ENCODE results near the gene RTKN.
A peak's percentile ranks its signal among the peaks of the same experiment; 100 is the strongest.
"Not testable (repeated sequence)": the region's sequence is repeated elsewhere in the genome, so short reads cannot be mapped to it uniquely, and the experiment has no call there.

RTKN gene, protein sequence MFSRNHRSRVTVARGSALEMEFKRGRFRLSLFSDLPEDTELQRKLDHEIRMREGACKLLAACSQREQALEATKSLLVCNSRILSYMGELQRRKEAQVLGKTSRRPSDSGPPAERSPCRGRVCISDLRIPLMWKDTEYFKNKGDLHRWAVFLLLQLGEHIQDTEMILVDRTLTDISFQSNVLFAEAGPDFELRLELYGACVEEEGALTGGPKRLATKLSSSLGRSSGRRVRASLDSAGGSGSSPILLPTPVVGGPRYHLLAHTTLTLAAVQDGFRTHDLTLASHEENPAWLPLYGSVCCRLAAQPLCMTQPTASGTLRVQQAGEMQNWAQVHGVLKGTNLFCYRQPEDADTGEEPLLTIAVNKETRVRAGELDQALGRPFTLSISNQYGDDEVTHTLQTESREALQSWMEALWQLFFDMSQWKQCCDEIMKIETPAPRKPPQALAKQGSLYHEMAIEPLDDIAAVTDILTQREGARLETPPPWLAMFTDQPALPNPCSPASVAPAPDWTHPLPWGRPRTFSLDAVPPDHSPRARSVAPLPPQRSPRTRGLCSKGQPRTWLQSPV

DNA sequence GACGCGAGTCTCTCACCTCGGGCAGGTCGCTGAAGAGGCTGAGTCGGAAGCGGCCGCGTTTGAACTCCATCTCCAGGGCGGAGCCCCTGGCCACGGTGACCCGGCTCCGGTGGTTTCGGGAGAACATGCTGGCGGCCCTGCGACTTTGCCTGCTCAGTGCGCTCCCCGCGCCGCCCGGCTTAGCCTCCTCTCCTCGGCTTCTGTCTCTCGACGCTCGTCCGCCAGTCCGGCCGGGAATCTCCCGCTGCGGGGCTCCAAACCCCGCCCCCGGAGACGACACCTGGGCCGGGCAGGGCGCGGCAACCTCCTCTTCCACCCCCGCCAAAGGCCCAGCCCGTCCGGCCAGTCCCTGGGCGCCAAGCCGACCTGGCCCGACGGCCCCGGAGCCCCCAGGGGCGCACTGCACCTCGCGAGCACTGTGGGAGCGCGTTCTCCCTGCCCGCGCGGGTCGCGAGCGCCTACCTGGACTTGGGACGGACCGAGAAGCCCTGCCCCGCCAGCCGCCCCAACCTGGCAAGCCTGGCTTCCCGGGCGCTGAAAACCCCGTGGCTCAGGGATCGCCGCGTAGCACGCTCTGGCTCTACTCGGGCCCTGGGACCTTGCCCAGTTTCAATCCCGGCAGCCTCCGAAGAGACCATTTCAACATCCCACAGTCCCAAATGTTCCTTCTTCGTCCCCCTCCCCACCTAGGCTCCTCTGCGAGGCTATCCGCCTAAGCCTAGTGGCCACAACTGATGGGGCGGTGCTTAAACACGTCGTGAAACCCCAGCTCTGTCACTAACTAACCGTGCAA, at the start of gene RTKN:
RTKN (minus strand) TSS at position 248 of the 793 bp plus-strand sequence; CDS start at position 127, 121 bp downstream.
- DNase-seq = no peak

GRCh38 chr2:74489906-74490305, 48.2 kb upstream of the RTKN start:
- no peak for DNase-seq

DNA sequence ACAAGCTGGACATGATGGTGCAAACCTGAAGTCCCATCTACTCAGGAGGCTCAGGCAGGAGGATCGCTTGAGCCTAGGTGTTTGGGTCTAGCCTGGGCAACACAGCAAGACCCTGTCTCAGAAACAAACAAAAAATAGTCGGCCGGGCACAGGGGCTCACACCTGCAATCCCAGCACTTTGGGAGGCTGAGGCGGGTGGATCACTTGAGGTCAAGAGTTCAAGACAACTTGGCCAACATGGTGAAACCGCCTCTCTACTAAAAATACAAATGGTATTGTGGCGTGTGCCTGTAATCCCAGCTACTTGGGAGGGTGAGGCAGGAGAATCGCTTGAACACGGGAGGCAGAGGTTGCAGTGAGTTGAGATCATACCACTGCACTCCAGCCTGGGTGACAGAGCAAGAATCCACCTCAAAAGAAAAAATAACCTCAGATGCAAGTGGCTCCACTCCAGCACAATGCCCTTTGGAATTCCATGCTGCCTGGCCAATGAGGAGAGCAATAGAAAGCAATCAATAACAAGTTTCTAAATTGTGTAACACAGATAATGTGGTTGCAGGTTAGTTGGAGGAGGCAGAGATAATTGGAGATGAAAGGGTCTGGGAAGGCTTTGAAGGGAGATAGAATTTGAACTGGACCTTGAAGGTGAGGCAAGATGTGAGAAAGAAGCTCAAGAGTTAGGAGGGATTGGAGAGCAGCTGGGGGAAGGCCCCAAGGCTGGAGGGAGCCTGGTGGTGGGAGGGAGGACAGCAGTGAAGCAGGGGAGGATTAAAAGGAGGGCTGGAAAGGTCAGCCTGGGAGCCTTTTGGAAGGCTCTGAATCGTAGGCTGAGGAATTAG, 47.1 kb upstream of the RTKN start:
- no peak for DNase-seq

- DNase-seq = no peak
Observed at GRCh38 chr2:74486141-74486540, 44.4 kb upstream of the RTKN start.

DNA sequence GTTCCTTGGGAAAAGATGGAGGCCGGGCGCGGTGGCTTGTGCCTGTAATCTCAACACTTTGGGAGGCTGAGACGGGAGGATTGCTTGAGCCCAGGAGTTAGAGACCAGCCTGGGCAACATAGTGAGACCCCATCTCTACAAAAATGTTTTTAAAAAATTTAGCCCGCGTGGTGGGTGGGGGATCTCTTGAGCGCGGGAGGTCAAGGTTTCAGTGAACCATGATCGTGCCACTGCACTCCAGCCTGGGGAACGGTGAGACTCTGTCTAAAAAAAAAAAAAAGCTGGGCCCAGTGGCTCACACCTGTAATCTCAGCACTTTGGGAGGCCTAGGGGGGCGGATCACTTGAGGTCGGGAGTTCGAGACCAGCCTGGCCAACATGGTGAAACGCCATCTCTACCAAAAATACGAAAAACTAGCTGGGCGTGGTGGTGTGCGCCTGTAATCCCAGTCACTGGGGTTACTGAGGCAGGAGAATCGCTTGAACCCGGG, 42.0 kb upstream of the RTKN start:
- not testable (repeated sequence) for DNase-seq

DNA sequence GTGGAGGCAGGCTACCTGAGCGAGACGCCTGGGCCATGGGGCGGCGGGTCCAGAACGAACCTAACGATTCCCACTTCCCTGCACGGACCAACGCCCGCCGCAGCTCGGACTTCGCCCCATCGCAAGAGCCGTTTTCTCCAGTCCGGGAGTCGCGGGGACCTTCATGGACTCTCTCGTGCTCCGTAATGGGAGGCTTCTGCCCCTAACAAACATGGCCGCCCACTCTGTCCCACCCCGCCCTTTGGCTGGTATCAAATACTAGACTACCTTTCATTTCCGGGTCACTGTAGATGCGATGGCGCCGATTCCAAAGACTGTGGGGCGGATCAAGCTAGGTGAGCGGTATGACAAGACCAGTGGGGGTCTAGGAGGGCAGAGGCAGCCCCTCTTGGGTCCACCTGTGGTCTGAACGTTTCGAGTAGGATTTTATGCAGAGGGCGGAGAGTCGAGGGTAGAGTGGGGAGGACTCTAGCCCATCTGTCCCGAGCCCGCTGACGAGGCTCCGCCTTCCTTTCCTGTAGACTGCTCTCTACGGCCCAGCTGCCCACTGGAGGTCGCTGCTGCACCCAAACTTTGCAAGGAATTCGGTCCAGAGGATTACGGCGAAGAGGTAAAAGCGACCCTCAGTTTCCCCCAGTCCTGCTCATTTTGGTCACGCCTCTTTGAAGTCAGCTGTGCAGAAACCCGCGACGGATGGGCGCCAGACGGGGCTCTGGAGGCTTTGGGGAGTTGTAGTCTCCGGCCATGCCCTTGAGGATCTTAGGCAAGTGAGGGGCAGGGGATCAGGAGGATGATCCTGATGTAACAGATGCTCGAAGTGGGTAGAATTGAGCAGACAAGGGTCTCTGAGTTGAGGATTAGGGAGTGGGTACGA, 41.3 kb upstream of the RTKN start, which contains the start of the genes CCDC142 and TTC31:
CCDC142 (minus strand) TSS at position 198 of the 874 bp plus-strand sequence; CDS start at position 37, 161 bp downstream.
TTC31 (plus strand) TSS at position 281 of the 874 bp plus-strand sequence; CDS start at position 296, 15 bp downstream.
- DNase-seq = peak; percentile 97

GRCh38 chr2:74481961-74482800, 40.4 kb upstream of the RTKN start:
- DNase-seq = peak; percentile 53

DNA sequence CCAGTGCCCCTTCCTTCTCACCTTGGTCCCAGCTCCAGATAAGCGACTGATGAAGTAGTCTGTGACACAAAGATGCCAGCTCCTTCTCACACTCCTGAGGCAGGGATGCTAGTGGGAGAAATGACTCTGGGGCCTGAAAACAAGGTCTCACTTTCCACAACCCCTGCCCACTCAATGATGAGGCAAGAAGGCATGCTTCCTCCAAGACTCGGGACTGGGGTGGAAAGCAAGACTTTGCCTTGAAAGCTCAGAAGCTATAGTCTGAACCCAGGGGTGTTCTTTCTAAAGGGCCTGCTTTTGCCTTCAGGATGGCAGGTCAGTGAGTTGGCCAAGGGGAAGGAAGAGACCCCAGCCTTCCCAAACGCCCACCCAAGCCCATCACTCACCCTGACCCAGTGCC, 39.7 kb upstream of the RTKN start:
- DNase-seq = no peak

DNA sequence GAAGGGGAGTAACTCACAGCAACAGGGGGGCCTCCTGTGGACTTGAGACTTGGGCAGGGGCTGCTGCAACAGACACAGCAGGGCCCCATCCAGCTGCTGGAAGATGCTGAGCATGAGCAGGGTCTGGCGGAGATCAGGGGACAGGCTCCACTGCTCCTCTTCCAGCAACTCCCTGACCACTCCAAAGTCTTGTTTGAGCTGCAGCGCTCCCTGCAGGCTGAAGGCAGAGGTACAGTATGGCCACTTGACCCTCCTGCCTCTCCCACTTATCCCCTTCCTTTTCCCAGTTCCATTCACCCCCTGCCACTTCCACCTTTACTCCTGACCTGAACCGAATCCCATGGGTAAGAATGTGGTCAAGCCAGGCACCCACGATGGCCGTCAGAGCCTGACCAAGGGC, 33.2 kb upstream of the RTKN start:
- no peak for DNase-seq

DNA sequence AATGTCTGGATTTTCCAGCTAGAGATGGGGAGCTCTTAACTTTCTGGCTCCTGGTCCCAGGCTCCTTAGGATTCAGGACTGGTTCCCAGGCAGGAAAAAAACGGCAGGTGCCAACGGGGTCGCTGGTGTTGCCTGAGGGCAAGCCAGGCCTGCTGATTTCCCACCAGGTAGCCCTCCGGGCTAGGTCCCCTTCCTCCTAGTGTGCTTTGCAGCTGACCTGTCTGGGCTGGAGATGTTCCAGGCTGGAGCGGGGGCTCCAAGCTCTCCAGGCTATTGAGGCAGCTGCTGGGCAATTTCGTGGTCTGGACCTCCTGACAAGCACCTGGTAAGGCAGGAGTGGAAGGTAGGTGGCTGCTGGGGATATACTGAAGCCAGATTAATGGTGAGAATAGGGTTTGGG, 32.7 kb upstream of the RTKN start:
- DNase-seq = no peak

DNA sequence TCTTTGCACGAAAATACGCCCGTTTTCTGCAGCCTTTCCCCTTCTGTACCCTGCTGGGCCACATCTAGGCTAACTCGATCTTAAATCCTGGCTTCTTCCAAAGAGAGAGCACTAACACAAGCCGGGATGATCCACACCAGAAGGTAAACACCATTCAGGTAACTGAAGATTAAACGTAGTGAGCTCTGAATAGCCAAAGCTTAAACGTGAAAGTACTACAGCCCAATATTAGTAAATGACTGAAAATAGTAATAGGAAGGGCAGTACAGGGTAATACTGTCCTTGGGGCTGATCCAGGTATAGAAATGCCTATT, 31.2 kb upstream of the RTKN start:
- no peak for DNase-seq

- DNase-seq = peak; percentile 95
Observed at GRCh38 chr2:74472086-74472944, 30.6 kb upstream of the RTKN start, which contains the start of gene MRPL53. Gene MRPL53, minus strand, starts transcription at chr2:74472680. Its CDS starts 20 bp downstream, at chr2:74472660.

- no peak for DNase-seq
Observed at GRCh38 chr2:74471332-74472065, 29.8 kb upstream of the RTKN start.

GRCh38 chr2:74470742-74471141, 29.0 kb upstream of the RTKN start:
- DNase-seq = not testable (repeated sequence)

- DNase-seq = no peak
Observed at GRCh38 chr2:74464406-74464805, 22.7 kb upstream of the RTKN start.

- no peak for DNase-seq
Observed at GRCh38 chr2:74462786-74463105, 21.0 kb upstream of the RTKN start.

DNA sequence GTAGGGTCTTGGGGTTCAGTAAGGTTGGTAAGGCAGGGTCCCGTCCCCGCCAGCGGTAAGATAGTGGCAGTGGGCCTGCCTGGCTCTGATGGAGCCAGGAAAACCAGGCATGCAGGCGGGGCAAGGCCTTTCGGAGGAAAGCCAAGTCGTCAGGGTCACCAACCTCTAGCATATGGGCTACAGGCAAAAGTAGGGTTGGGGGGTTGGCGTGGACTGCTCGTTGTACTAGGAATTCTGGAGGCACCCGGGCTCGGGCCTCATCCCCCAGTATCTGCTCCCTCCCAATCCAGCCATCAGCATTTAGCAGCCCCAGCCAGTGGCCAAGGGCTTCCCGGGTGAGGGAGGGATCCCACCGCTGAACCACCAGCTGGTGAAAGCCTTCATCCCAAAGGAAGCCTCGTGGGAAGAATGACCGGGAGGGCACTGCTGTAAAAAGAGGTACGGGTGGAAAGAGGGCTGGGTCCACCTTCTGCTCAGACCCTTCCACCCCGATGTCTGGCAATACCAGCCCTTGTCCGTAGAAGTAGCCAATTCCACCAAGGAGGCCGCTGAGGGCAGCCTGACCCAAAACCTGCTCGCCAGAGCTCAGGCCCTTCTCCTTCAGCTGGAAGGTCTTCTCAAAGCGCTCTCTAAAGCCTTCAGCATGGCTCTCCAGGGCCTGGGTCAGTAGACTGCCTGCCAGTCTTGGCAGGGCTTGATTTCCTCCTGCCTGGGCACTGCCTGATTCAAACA, 20.5 kb upstream of the RTKN start:
- no peak for DNase-seq
